Astrocyte of the cerebellum (primary cell): ENCODE data around the gene USF2.

Experiments
- DNase-seq: peaks from one replicate; pipeline ENCODE4 v3.0.0-alpha.2; 2011; ENCODE audit warnings: low read depth
- H3K4me3 ChIP-seq: 2 replicates; pipeline ENCODE4 v1.5.1; 2011; ENCODE audit warnings: mild to moderate bottlenecking, low read depth, low read length, moderate library complexity
- CTCF ChIP-seq: IDR thresholded peaks from 2 replicates; pipeline ENCODE4 v1.5.1; 2012; ENCODE audit warnings: low read length, low read depth, moderate library complexity, mild to moderate bottlenecking; ENCODE audit errors: missing control alignments
- in situ Hi-C: cut with HindIII; loops from 2 replicates; pipeline ENCODE4 v1.10.0; 2017; ENCODE audit warnings: low sequenced_read_pairs

The USF2 gene

GRCh38 chr19:35266520-35267352 lies 2.0 kb upstream of the USF2 start:
- in situ Hi-C loops: no loop called here
- TF ChIP-seq CTCF: no peak
- H3K4me3 ChIP-seq: peak overlapping the region; percentile 85
- DNase-seq: no peak

- DNase-seq: no peak
- peak overlapping the region; percentile 85 for H3K4me3 ChIP-seq
- in situ Hi-C loops: no loop called here
- TF ChIP-seq CTCF: no peak
Measured at GRCh38 chr19:35267353-35267817, 1.4 kb upstream of the USF2 start.

- no peak for DNase-seq
- peak overlapping the region; percentile 85 for H3K4me3 ChIP-seq
- TF ChIP-seq CTCF: no peak
- in situ Hi-C loops: no loop called here
Measured at GRCh38 chr19:35267818-35268535, 785 bp upstream of the USF2 start.

- peak; percentile 71 for DNase-seq
- in situ Hi-C loops: no loop called here
- peak overlapping the region; percentile 85 for H3K4me3 ChIP-seq
- TF ChIP-seq CTCF: peak; percentile 58
Measured at GRCh38 chr19:35269438-35270117, 816 bp downstream of the USF2 start.

GRCh38 chr19:35270381-35270811 lies 1.6 kb downstream of the USF2 start:
- DNase-seq: no peak
- H3K4me3 ChIP-seq: no peak overlapping the region
- in situ Hi-C loops: no loop called here
- TF ChIP-seq CTCF: no peak

GRCh38 chr19:35271546-35271945 lies 2.8 kb downstream of the USF2 start:
- TF ChIP-seq CTCF: no peak
- H3K4me3 ChIP-seq: no peak overlapping the region
- no peak for DNase-seq
- in situ Hi-C loops: no loop called here
